HCT116 (cell line): ENCODE results near the gene PITRM1. TPM values are rescaled to one million over a fixed set of nuclear protein-coding genes. Genes with fewer than 3 reads are reported as not detected.

Experiments
- ATAC-seq: fragments of 200-7000 bp; cut with Tn5 transposase; 2 replicates; pipeline ENCODE4 v1.9.1; 2020; ENCODE audit warnings: mild to moderate bottlenecking, moderate library complexity
- BruUV-seq: library from RNA; stranded (reverse); fragments of 400-500 nt; replicated peaks from 2 replicates; lab custom pipeline; 2021; lab: Mats Ljungman, UMichigan
- CTCF ChIA-PET: fragments of 300-600 bp; sonication (Branson Sonifier 250); formaldehyde crosslinking; loops from one replicate; lab custom pipeline; 2021; ENCODE audit warnings: antibody characterized with exemption; lab: Charles Lee
- POLR2A ChIA-PET: fragments of 300-600, 350-600 bp; sonication (Branson Sonifier 250); formaldehyde crosslinking; loops from one replicate; lab custom pipeline; 2021; ENCODE audit warnings: antibody characterized with exemption; lab: Charles Lee
- RAD21 ChIA-PET, 2 experiments: fragments of 300-600 bp; sonication (Branson Sonifier 250); formaldehyde crosslinking; loops; one replicate each; lab custom pipeline; 2023; ENCODE audit warnings: low total read pairs in 2 of 2; ENCODE audit not compliant: uncharacterized antibody in 2 of 2, unreplicated experiment in 2 of 2, low non-redundant PET in 1 of 2; lab: Charles Lee
- DNase-seq: peaks from one replicate; pipeline ENCODE4 v3.0.0-alpha.2; 2010; ENCODE audit warnings: low read depth, low spot score
- H2AFZ ChIP-seq: fragments of 200-600 bp; shearing (Covaris generic), sonication (generic); 2 replicates; pipeline ENCODE4 v1.6.1; 2017; ENCODE audit warnings: low read depth, mixed run types, mixed read lengths, antibody characterized with exemption, low read length; ENCODE audit not compliant: poor library complexity, severe bottlenecking
- H3K27ac ChIP-seq: 2 replicates; pipeline ENCODE4 v1.5.1; 2012; ENCODE audit warnings: low read depth, low read length
- H3K27me3 ChIP-seq: fragments of 200-600 bp; sonication (generic); 2 replicates; pipeline ENCODE4 v1.6.1; 2016; ENCODE audit warnings: mixed run types, low read length, mixed read lengths; ENCODE audit not compliant: insufficient read depth
- H3K36me3 ChIP-seq, 2 experiments: fragments of 200-500 bp in 1 of 2; fragments of 200-600 bp in 1 of 2; sonication (Bioruptor generic) in 1 of 2; sonication (generic) in 1 of 2; 2 replicates each; pipeline versions ENCODE4 v1.5.1 to v1.6.1; 2014 to 2016; ENCODE audit warnings: low read length in 2 of 2, inconsistent platforms in 1 of 2, mixed read lengths in 1 of 2, mixed run types in 1 of 2; ENCODE audit not compliant: insufficient read depth in 2 of 2, control insufficient read depth in 1 of 2
- H3K4me1 ChIP-seq, 2 experiments: fragments of 200-600 bp in 1 of 2; sonication (generic) in 1 of 2; 2 replicates each; pipeline versions ENCODE4 v1.5.1 to v1.6.1; 2012 to 2017; ENCODE audit warnings: low read length in 2 of 2, inconsistent platforms in 1 of 2, mild to moderate bottlenecking in 1 of 2, mixed read lengths in 1 of 2, mixed run types in 1 of 2, moderate library complexity in 1 of 2; ENCODE audit not compliant: insufficient read depth in 2 of 2, control insufficient read depth in 1 of 2
- H3K4me2 ChIP-seq: fragments of 200-600 bp; sonication (generic); 2 replicates; pipeline ENCODE4 v1.6.1; 2017; ENCODE audit warnings: mixed run types, low read length, mixed read lengths
- H3K4me3 ChIP-seq, 2 experiments: fragments of 200-600 bp in 1 of 2; sonication (generic) in 1 of 2; replicated peaks in 1 of 2; 2 replicates each; pipeline ENCODE4 v1.5.1; 2011 to 2016; ENCODE audit warnings: low read length in 2 of 2, control low read depth in 1 of 2, low read depth in 1 of 2, mild to moderate bottlenecking in 1 of 2, mixed read lengths in 1 of 2, mixed run types in 1 of 2
- H3K79me2 ChIP-seq: fragments of 200-600 bp; sonication (generic); 2 replicates; pipeline ENCODE4 v1.6.1; 2017; ENCODE audit warnings: mild to moderate bottlenecking, mixed run types, low read length, moderate library complexity, mixed read lengths; ENCODE audit not compliant: insufficient read depth
- H3K9ac ChIP-seq: fragments of 200-600 bp; sonication (generic); 2 replicates; pipeline ENCODE4 v1.6.1; 2016; ENCODE audit warnings: low read length, mixed read lengths
- H3K9me2 ChIP-seq: fragments of 200-600 bp; sonication (generic), shearing (Covaris generic); 2 replicates; pipeline ENCODE4 v1.6.1; 2017; ENCODE audit warnings: mixed run types, mild to moderate bottlenecking, moderate library complexity; ENCODE audit not compliant: insufficient read depth
- H3K9me3 ChIP-seq, 2 experiments: fragments of 200-500 bp in 1 of 2; fragments of 200-600 bp in 1 of 2; sonication (Bioruptor generic) in 1 of 2; sonication (generic) in 1 of 2; 2 replicates each; pipeline ENCODE4 v1.6.1; 2014 to 2017; ENCODE audit warnings: low read length in 2 of 2, mixed read lengths in 2 of 2, inconsistent platforms in 1 of 2, low read depth in 1 of 2, mild to moderate bottlenecking in 1 of 2, mixed run types in 1 of 2, moderate library complexity in 1 of 2; ENCODE audit not compliant: control insufficient read depth in 1 of 2, insufficient read depth in 1 of 2
- H4K20me1 ChIP-seq: fragments of 200-600 bp; sonication (generic), shearing (Covaris generic); 2 replicates; pipeline ENCODE4 v1.6.1; 2017; ENCODE audit warnings: mixed run types, mild to moderate bottlenecking, moderate library complexity; ENCODE audit not compliant: insufficient read depth
- EGR1 ChIP-seq: IDR thresholded peaks from 2 replicates; pipeline ENCODE4 v1.6.1; 2012; ENCODE audit warnings: low read depth
- ELF1 ChIP-seq: IDR thresholded peaks from 2 replicates; pipeline ENCODE4 v1.6.1; 2012; ENCODE audit warnings: low read depth, borderline replicate concordance
- EZH2 ChIP-seq: fragments of 200-600 bp; sonication (generic); IDR thresholded peaks from 2 replicates; pipeline ENCODE4 v1.6.1; 2017; ENCODE audit warnings: antibody characterized with exemption, mixed run types
- EZH2phosphoT487 ChIP-seq: fragments of 200-600 bp; IDR thresholded peaks from 2 replicates; pipeline ENCODE4 v1.6.1; 2018; ENCODE audit warnings: antibody characterized with exemption, borderline replicate concordance
- FOSL1 ChIP-seq: IDR thresholded peaks from 2 replicates; pipeline ENCODE4 v1.6.1; 2012; ENCODE audit warnings: low read depth
- JUND ChIP-seq: IDR thresholded peaks from 2 replicates; pipeline ENCODE4 v1.6.1; 2012
- MAX ChIP-seq: IDR thresholded peaks from 2 replicates; pipeline ENCODE4 v1.6.1; 2012
- POLR2A ChIP-seq: IDR thresholded peaks from 2 replicates; pipeline ENCODE4 v1.7.0; 2011; ENCODE audit warnings: borderline replicate concordance; ENCODE audit not compliant: insufficient read depth, insufficient read length; ENCODE audit errors: extremely low read depth
- RAD21 ChIP-seq: IDR thresholded peaks from 2 replicates; pipeline ENCODE4 v1.6.1; 2012; ENCODE audit warnings: low read depth, mild to moderate bottlenecking
- SP1 ChIP-seq: IDR thresholded peaks from 2 replicates; pipeline ENCODE4 v1.6.1; 2012; ENCODE audit warnings: low read depth
- TCF7L2 ChIP-seq: IDR thresholded peaks from 2 replicates; pipeline ENCODE4 v1.7.0; 2011; ENCODE audit warnings: borderline replicate concordance, inconsistent platforms; ENCODE audit not compliant: insufficient read depth, insufficient read length; ENCODE audit errors: extremely low read depth
- YY1 ChIP-seq: IDR thresholded peaks from 2 replicates; pipeline ENCODE4 v1.6.1; 2011; ENCODE audit warnings: low read length, low read depth, moderate library complexity, mild to moderate bottlenecking; ENCODE audit not compliant: insufficient replicate concordance; ENCODE audit errors: extremely low read depth
- ZFX ChIP-seq: fragments of 450-650 bp; IDR thresholded peaks from 2 replicates; pipeline ENCODE4 v1.6.1; 2017
- ZNF274 ChIP-seq: fragments of 200-500 bp; sonication (Bioruptor generic); IDR thresholded peaks from 2 replicates; pipeline ENCODE4 v1.6.1; 2014; ENCODE audit warnings: mild to moderate bottlenecking, low read depth, low read length, inconsistent platforms
- intact Hi-C: fragments of 100-400 bp; cut with micrococcal nuclease; formaldehyde crosslinking; loops from 2 replicates; pipeline ENCODE4 v1.10.0; 2022
- total RNA-seq: library from RNA; stranded (reverse); gene quantifications from one replicate; pipeline ENCODE4 v1.2.1, GENCODE V29; 2021; ENCODE audit not compliant: unreplicated experiment
- TF ChIP-seq, protein P1 (sequence below): IDR thresholded peaks from 2 replicates; pipeline ENCODE4 v1.6.1; 2012
- TF ChIP-seq, protein P2 (sequence below): IDR thresholded peaks from 2 replicates; pipeline ENCODE4 v1.6.1; 2012; ENCODE audit warnings: low read depth
- TF ChIP-seq, protein P3 (sequence below): IDR thresholded peaks from 2 replicates; pipeline ENCODE4 v1.6.1; 2011; ENCODE audit warnings: mild to moderate bottlenecking, low read length, moderate library complexity; ENCODE audit not compliant: insufficient replicate concordance; ENCODE audit errors: extremely low read depth

PITRM1 gene
- total RNA-seq, 1 experiment from 2014 or later, result 59.5 TPM

DNA sequence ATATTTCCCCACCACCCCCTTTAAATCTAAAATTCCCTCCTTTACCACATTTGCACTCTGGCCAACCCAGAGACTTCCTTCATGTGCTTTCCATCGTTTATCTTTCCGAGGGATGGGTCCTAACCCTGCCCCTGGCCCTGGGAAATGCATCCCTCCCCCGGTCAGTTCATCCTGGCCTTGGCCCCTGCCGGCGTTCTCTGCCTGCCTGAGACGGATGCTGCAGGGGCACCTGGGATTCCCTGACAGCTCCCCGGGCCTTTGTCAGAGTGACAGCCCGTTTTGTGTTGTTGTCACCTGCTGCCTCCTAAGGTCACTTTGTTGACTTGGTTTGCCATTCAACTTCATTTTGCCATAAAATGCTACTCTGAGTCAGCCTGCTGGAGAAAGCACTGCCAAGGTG, 34.8 kb upstream of the PITRM1 start:
- DNase-seq, result no peak
- Histone ChIP-seq H3K27ac (no peak overlapping the region), H3K79me2 (no peaks in the 10 kb centered on the region), H3K4me2 (no peak overlapping the region), H3K27me3 (no peaks in the 10 kb centered on the region; the same call in 1 of the 2 replicates), H2AFZ (no peak overlapping the region), H3K4me3 (no peak overlapping the region), H4K20me1 (no peaks in the 10 kb centered on the region), H3K9me3 (no peaks in the 10 kb centered on the region), H3K36me3 (no peaks in the 10 kb centered on the region), H3K4me1 (no peaks in the 10 kb centered on the region), H3K9me2 (no peaks in the 10 kb centered on the region), H3K9ac (no peak overlapping the region)
- no TSS peak for BruUV-seq
- ChIA-PET CTCF (interaction anchor here (1.1 kb wide), 1 partner anchor 9 kb away, joined by 3 read pairs; no protein-coding TSS in a partner anchor), POLR2A (no interaction called here), RAD21 (no interaction called here)
- ATAC-seq, result no peak
- TF ChIP-seq YY1 (no peak), TCF7L2 (no peak), ELF1 (no peak), FOSL1 (no peak), SP1 (no peak), RAD21 (no peak), EZH2 (no peak), ZNF274 (no peak), JUND (no peak), MAX (no peak), EGR1 (no peak), ZFX (no peak), EZH2phosphoT487 (no peak), POLR2A (no peak)
- TF ChIP-seq, protein P1, sequence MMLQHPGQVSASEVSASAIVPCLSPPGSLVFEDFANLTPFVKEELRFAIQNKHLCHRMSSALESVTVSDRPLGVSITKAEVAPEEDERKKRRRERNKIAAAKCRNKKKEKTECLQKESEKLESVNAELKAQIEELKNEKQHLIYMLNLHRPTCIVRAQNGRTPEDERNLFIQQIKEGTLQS, result no peak
- TF ChIP-seq, protein P2, sequence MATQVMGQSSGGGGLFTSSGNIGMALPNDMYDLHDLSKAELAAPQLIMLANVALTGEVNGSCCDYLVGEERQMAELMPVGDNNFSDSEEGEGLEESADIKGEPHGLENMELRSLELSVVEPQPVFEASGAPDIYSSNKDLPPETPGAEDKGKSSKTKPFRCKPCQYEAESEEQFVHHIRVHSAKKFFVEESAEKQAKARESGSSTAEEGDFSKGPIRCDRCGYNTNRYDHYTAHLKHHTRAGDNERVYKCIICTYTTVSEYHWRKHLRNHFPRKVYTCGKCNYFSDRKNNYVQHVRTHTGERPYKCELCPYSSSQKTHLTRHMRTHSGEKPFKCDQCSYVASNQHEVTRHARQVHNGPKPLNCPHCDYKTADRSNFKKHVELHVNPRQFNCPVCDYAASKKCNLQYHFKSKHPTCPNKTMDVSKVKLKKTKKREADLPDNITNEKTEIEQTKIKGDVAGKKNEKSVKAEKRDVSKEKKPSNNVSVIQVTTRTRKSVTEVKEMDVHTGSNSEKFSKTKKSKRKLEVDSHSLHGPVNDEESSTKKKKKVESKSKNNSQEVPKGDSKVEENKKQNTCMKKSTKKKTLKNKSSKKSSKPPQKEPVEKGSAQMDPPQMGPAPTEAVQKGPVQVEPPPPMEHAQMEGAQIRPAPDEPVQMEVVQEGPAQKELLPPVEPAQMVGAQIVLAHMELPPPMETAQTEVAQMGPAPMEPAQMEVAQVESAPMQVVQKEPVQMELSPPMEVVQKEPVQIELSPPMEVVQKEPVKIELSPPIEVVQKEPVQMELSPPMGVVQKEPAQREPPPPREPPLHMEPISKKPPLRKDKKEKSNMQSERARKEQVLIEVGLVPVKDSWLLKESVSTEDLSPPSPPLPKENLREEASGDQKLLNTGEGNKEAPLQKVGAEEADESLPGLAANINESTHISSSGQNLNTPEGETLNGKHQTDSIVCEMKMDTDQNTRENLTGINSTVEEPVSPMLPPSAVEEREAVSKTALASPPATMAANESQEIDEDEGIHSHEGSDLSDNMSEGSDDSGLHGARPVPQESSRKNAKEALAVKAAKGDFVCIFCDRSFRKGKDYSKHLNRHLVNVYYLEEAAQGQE, result no peak
- TF ChIP-seq, protein P3, sequence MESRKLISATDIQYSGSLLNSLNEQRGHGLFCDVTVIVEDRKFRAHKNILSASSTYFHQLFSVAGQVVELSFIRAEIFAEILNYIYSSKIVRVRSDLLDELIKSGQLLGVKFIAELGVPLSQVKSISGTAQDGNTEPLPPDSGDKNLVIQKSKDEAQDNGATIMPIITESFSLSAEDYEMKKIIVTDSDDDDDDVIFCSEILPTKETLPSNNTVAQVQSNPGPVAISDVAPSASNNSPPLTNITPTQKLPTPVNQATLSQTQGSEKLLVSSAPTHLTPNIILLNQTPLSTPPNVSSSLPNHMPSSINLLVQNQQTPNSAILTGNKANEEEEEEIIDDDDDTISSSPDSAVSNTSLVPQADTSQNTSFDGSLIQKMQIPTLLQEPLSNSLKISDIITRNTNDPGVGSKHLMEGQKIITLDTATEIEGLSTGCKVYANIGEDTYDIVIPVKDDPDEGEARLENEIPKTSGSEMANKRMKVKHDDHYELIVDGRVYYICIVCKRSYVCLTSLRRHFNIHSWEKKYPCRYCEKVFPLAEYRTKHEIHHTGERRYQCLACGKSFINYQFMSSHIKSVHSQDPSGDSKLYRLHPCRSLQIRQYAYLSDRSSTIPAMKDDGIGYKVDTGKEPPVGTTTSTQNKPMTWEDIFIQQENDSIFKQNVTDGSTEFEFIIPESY, result no peak
- intact Hi-C loops, result no loop called here
